A673 (cell line): ENCODE measurements around the gene TERB1. TPM values are rescaled to one million over a fixed set of nuclear protein-coding genes. Genes with fewer than 3 reads are reported as not detected.
A peak's percentile ranks its signal among the peaks of the same experiment; 100 is the strongest.

Source experiments
- BruUV-seq: library from RNA; stranded (reverse); fragments of 400-500 nt; replicated peaks from 2 replicates; lab custom pipeline; 2021; lab: Mats Ljungman, UMichigan
- CTCF ChIA-PET: fragments of 300-600 bp; sonication (Branson Sonifier 250); formaldehyde crosslinking; loops from one replicate; lab custom pipeline; 2022; ENCODE audit warnings: antibody characterized with exemption; lab: Charles Lee
- POLR2A ChIA-PET: fragments of 300-600 bp; sonication (Branson Sonifier 250); formaldehyde crosslinking; loops from one replicate; lab custom pipeline; 2022; ENCODE audit warnings: antibody characterized with exemption; ENCODE audit not compliant: low non-redundant PET; lab: Charles Lee
- DNase-seq: peaks from one replicate; pipeline ENCODE4 v3.0.0-alpha.2; 2015; ENCODE audit warnings: low spot score
- H3K27ac ChIP-seq: fragments of 200-600 bp; sonication (generic); 2 replicates; pipeline ENCODE4 v1.5.1; 2016; ENCODE audit warnings: mixed run types, low read depth, mild to moderate bottlenecking, mixed read lengths, antibody characterized with exemption, low read length; ENCODE audit not compliant: poor library complexity, severe bottlenecking
- H3K27me3 ChIP-seq: fragments of 200-600 bp; sonication (generic); replicated peaks from 2 replicates; pipeline ENCODE4 v1.6.1; 2017; ENCODE audit warnings: mixed run types, low read depth, mild to moderate bottlenecking, mixed read lengths, antibody characterized with exemption, low read length; ENCODE audit not compliant: insufficient read depth, poor library complexity
- H3K36me3 ChIP-seq: fragments of 200-600 bp; sonication (generic); 2 replicates; pipeline ENCODE4 v1.6.1; 2016; ENCODE audit warnings: mixed run types, mild to moderate bottlenecking, mixed read lengths, antibody characterized with exemption, low read length; ENCODE audit not compliant: insufficient read depth, poor library complexity, severe bottlenecking
- H3K4me1 ChIP-seq: fragments of 200-600 bp; sonication (generic); 2 replicates; pipeline ENCODE4 v1.6.1; 2017; ENCODE audit warnings: mixed run types, mild to moderate bottlenecking, mixed read lengths, antibody characterized with exemption, low read length; ENCODE audit not compliant: insufficient read depth, poor library complexity, severe bottlenecking
- H3K4me3 ChIP-seq: fragments of 200-600 bp; sonication (generic); 2 replicates; pipeline ENCODE4 v1.5.1; 2016; ENCODE audit warnings: low read depth, mixed run types, mild to moderate bottlenecking, mixed read lengths, low read length; ENCODE audit not compliant: poor library complexity, severe bottlenecking
- H3K9me3 ChIP-seq: fragments of 200-600 bp; sonication (generic); 2 replicates; pipeline ENCODE4 v1.6.1; 2016; ENCODE audit warnings: mixed run types, low read depth, mild to moderate bottlenecking, mixed read lengths, antibody characterized with exemption, low read length; ENCODE audit not compliant: poor library complexity, severe bottlenecking
- CTCF ChIP-seq: fragments of 300-800, 200-600 bp; sonication (generic); conservative IDR thresholded peaks from 2 replicates; pipeline ENCODE4 v1.5.1; 2017; ENCODE audit warnings: low read depth, mild to moderate bottlenecking, antibody characterized with exemption, low read length, moderate library complexity, mixed read lengths
- EZH2 ChIP-seq: fragments of 200-600 bp; sonication (generic); IDR thresholded peaks from 2 replicates; pipeline ENCODE4 v1.6.1; 2017; ENCODE audit warnings: borderline replicate concordance, low read depth, mild to moderate bottlenecking, mixed read lengths, antibody characterized with exemption, low read length; ENCODE audit not compliant: poor library complexity, severe bottlenecking
- intact Hi-C: fragments of 100-400 bp; cut with micrococcal nuclease; formaldehyde crosslinking; loops from one replicate; pipeline ENCODE4 v1.10.0; 2022; ENCODE audit not compliant: unreplicated experiment
- total RNA-seq: library from RNA; stranded (reverse); gene quantifications from 2 replicates; pipeline ENCODE4 v1.2.3, GENCODE V29; 2021

The TERB1 gene
- total RNA-seq, 1 experiment from 2014 or later, result not detected

GRCh38 chr16:66751053-66751302 is 50.4 kb downstream of the TERB1 start:
- no peak for TF ChIP-seq EZH2
- no peak for TF ChIP-seq CTCF
- ChIA-PET POLR2A (no interaction called here), CTCF (interaction anchor here (1.1 to 1.5 kb wide), 4 partner anchors 11 to 80 kb away, joined by 3 to 7 read pairs (median 3); partner anchors contain the start of gene NAE1)
- H3K9me3 ChIP-seq, result no peaks in the 10 kb centered on the region
- peaks cover 36% of the 10 kb centered on the region for H3K36me3 ChIP-seq
- peak overlapping the region; percentile 94 for H3K27ac ChIP-seq
- intact Hi-C loops, result no loop called here
- peaks cover 7% of the 10 kb centered on the region for H3K4me1 ChIP-seq
- BruUV-seq, result TSS peak; percentile 56
- H3K27me3 ChIP-seq, result no peaks in the 10 kb centered on the region
- H3K4me3 ChIP-seq, result peak overlapping the region; percentile 99
- no peak for DNase-seq

- Histone ChIP-seq H3K27me3 (no peaks in the 10 kb centered on the region), H3K36me3 (peaks cover 41% of the 10 kb centered on the region), H3K9me3 (no peaks in the 10 kb centered on the region), H3K4me1 (peaks cover 7% of the 10 kb centered on the region), H3K4me3 (peak overlapping the region; percentile 99), H3K27ac (peak overlapping the region; percentile 94)
- CTCF ChIA-PET, result interaction anchor here (1.2 kb wide), 2 partner anchors 10 to 24 kb away, joined by 3 read pairs; no protein-coding TSS in a partner anchor
- TF ChIP-seq EZH2, result no peak
- TF ChIP-seq CTCF, result no peak
- intact Hi-C loops, result no loop called here
- POLR2A ChIA-PET, result no interaction called here
- no TSS peak for BruUV-seq
- DNase-seq, result no peak
These were observed 50.9 kb downstream of the TERB1 start for GRCh38 chr16:66750279-66751052.

GRCh38 chr16:66746682-66747081 is 54.7 kb downstream of the TERB1 start:
- Histone ChIP-seq H3K27me3 (no peaks in the 10 kb centered on the region), H3K36me3 (peaks cover 71% of the 10 kb centered on the region), H3K4me3 (no peak overlapping the region), H3K9me3 (no peaks in the 10 kb centered on the region), H3K4me1 (peaks cover 14% of the 10 kb centered on the region), H3K27ac (no peak overlapping the region)
- TF ChIP-seq CTCF (no peak), EZH2 (no peak)
- intact Hi-C loops, result no loop called here
- POLR2A ChIA-PET, result no interaction called here
- CTCF ChIA-PET, result no interaction called here
- DNase-seq, result no peak
- BruUV-seq, result no TSS peak
